ENCODE results near the gene ASB10. TPM values are rescaled to one million over a fixed set of nuclear protein-coding genes. Genes with fewer than 3 reads are reported as not detected.

The ASB10 gene
- total and polyA plus RNA-seq, 2 of the 13 experiments (the other 11 are each of a cell fraction or from before 2014, with no cell fraction given) = not detected

- TF ChIP-seq ZBTB40 (IDR thresholded peaks at IDR 0.05) = no peak
- TF ChIP-seq ZBTB40 (CRISPR knock-in tag; IDR thresholded peaks at IDR 0.05) = no peak; the same call in 1 of the 2 replicates
- TF ChIP-seq HDAC6 (IDR thresholded peaks at IDR 0.05; ENCODE audit: low read depth, low read length) = no peak
- no peak for TF ChIP-seq RBM39 (IDR thresholded peaks at IDR 0.05; ENCODE audit: low read depth, low read length, poor library complexity, severe bottlenecking)
- peak; percentile 22; the same call in 1 of the 2 replicates for TF ChIP-seq MXD3 (CRISPR knock-in tag; IDR thresholded peaks at IDR 0.05)
- no peak for TF ChIP-seq SMAD3 (CRISPR knock-in tag; IDR thresholded peaks at IDR 0.05)
- TF ChIP-seq BRD4 (CRISPR knock-in tag; IDR thresholded peaks at IDR 0.05) = peak; percentile 36; the same call in 1 of the 2 replicates
- peak; percentile 38; the same call in 1 of the 2 replicates for TF ChIP-seq MAX (IDR thresholded peaks at IDR 0.05)
- TF ChIP-seq HIVEP1 (CRISPR knock-in tag; IDR thresholded peaks at IDR 0.05) = peak; percentile 28; the same call in 1 of the 2 replicates
- TF ChIP-seq POLR2AphosphoS5 (IDR thresholded peaks at IDR 0.05; ENCODE audit: low read depth, low read length) = peak; percentile 69
- no peak for TF ChIP-seq ZNF256 (CRISPR knock-in tag; conservative IDR thresholded peaks at IDR 0.05)
- no peak for TF ChIP-seq ZNF691 (CRISPR knock-in tag; IDR thresholded peaks at IDR 0.05; ENCODE audit: borderline replicate concordance, low read depth)
- no peak for TF ChIP-seq ZNF431 (CRISPR knock-in tag; IDR thresholded peaks at IDR 0.05; ENCODE audit: borderline replicate concordance, low read depth)
- no peak for TF ChIP-seq ZSCAN29 (CRISPR knock-in tag; conservative IDR thresholded peaks at IDR 0.05)
- no peak for TF ChIP-seq ZNF251 (CRISPR knock-in tag; IDR thresholded peaks at IDR 0.05)
- no peak for TF ChIP-seq ZNF83 (CRISPR knock-in tag; IDR thresholded peaks at IDR 0.05; ENCODE audit: borderline replicate concordance)
- TF ChIP-seq TSC22D2 (CRISPR knock-in tag; IDR thresholded peaks at IDR 0.05; ENCODE audit: borderline replicate concordance) = no peak
- TF ChIP-seq ZNF414 (CRISPR knock-in tag; IDR thresholded peaks at IDR 0.05) = no peak
Observed at GRCh38 chr7:151232091-151232916, 45.3 kb upstream of the ASB10 start, which contains the start of gene CHPF2 (continued).
